GM19372 (cell line): ENCODE data around the gene ZNF286A.
"Not testable (repeated sequence)": the region's sequence is repeated elsewhere in the genome, so short reads cannot be mapped to it uniquely, and the experiment has no call there.

ENCODE experiments used
- ATAC-seq: cut with Tn5 transposase; IDR thresholded peaks from one replicate; pipeline ENCODE4 v1.9.1; 2021; ENCODE audit warnings: mild to moderate bottlenecking, low read depth, moderate library complexity; ENCODE audit not compliant: unreplicated experiment

ZNF286A gene

DNA sequence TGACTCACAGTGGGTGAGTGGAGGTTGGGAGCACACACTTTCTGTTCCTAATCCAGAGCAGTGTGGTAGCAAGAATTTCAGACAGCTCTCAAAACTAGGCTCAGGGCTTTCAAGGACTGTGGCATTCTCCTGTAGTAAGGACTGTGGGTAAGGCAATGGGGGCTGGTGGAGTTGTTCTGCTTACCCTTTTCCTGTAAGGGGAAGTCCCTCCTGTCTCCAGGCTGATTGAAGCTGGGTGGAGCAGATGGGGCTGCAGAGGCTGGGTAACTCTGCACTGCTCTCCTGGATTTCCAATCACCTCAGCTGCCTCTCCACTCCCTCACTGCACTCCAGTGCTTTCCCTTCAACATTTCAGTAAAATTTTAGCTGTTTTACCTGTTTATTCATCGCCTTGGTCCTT is 12.1 kb upstream of the ZNF286A start:
- ATAC-seq = not testable (repeated sequence)

GRCh38 chr17:15698967-15699366 is 585 bp upstream of the ZNF286A start:
- ATAC-seq = peak; percentile 3

GRCh38 chr17:15699937-15700336 is 385 bp downstream of the ZNF286A start:
- ATAC-seq = not testable (repeated sequence)

- not testable (repeated sequence) for ATAC-seq
Measured at GRCh38 chr17:15704239-15704638, 4.7 kb downstream of the ZNF286A start.

DNA sequence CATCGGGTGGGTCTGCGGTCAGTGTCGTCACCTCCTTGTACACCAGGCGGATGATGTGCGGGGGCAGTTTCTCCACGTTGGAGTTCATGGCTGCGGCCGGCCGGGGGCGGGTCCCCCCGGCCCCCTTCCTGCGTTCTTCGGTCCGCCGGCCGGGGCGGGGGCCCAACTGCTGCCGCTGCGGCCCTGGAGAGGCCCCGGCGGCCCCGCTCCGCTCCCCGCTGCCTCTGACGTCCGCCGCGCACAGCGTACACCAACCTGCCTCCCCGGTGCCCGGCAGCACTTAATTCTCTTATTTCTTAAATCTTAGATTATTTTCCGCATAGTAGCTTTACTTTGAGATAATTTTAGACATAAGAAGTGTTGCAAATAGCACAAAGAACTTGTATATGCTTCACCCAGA is 5.3 kb downstream of the ZNF286A start:
- not testable (repeated sequence) for ATAC-seq

DNA sequence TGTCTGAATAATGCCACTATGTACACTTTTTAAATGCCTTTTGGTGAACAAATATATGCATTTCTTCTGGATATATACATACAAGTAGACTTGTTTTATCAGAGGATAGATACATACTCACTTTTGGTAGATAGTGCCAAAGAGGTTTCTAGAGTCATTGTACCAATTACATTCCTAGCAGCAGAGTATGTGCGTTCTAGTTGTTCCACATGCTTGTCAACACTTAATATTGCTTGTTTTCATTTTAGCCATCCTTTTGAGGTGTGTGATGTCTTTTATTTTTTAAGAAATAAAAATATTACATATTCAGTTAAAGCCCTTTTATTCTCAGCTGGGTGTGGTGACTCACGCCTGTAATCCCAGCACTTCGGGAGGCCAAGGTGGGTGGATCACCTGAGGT is 9.3 kb downstream of the ZNF286A start:
- ATAC-seq = not testable (repeated sequence)

- ATAC-seq = not testable (repeated sequence)
Measured at GRCh38 chr17:15716601-15717563, 17.3 kb downstream of the ZNF286A start.

DNA sequence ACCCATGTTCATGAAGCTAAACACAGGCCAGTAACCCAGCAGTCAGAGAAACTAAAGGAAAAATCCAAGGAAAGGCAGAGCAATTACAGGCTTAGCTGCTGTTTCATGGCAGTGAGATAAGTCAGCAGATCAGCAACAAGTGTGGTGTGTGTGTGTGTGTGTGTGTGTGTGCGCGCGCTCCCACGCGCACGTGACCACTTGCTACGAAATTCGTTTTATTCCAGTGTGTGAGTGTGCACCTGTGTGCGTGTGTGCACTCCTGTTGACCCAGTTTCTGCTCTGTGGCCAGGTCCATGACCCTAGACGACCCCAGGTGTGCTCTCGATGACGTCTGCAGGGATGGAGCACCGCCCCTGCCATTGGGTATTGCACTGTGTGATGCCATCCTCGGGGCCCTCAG is 31.0 kb downstream of the ZNF286A start:
- ATAC-seq = not testable (repeated sequence)

- ATAC-seq = not testable (repeated sequence)
Measured at GRCh38 chr17:15731900-15732299, 32.3 kb downstream of the ZNF286A start, which contains the start of gene TBC1D26. TSS of gene TBC1D26 (plus strand) at chr17:15732283. CDS start at chr17:15735349, 3,066 bp downstream.

GRCh38 chr17:15733174-15733789 is 33.7 kb downstream of the ZNF286A start:
- not testable (repeated sequence) for ATAC-seq

GRCh38 chr17:15736578-15736977 is 37.0 kb downstream of the ZNF286A start:
- ATAC-seq = not testable (repeated sequence)

DNA sequence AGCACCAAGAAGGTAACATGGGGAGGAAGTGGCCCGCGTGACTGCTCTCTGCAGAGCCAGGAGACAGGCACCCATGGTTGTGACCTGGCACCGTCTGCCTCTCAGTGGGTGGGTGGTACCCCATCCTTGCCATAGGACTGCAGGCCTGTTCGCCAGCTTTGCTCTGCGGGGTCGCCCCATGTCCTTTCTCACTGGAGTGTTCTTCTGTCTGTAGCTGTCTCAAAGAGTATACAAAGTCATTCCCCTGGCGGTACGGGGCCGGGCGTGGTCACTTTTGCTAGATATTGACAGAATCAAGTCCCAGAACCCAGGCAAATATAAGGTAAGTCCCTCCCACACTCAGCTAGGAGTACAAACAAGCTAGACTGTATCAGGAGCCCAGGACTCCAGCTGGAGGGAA is 38.5 kb downstream of the ZNF286A start:
- no peak for ATAC-seq

DNA sequence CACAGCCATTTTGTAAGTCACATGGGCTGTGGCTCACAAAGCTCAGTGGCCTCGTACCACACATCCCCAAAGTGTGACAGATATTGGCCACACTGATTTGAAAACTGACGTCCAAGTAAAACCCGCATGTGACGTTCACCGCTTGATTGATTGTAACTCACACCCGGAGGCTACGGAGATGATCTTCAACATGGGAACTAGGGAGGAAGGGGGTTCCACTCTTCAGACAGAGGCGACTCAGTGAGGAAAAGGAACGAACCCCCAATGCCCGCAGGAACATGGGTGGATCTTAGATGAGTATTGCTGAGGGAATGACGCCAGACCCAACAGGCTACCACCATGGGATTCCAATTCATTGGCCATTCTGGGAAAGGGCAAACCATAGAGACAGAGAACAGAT is 39.7 kb downstream of the ZNF286A start:
- not testable (repeated sequence) for ATAC-seq

DNA sequence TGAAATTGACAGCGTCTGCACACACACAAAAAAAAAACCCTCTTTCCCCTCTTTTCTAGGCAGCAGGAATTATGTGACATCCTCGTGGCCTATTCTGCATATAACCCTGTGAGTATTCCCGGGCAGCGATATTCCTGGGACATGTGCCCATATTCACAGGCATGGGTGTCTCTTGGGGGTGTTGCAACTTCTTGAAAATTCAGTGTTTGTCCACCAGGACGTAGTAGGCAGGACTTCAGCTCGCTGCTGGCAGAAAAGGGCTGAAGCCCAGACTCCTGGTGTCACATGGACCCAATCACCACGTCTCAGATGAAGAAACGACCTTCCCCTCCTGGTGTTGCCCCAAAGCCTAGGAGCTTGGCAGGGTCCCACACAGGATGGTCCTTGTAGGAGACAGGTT is 40.5 kb downstream of the ZNF286A start:
- not testable (repeated sequence) for ATAC-seq

DNA sequence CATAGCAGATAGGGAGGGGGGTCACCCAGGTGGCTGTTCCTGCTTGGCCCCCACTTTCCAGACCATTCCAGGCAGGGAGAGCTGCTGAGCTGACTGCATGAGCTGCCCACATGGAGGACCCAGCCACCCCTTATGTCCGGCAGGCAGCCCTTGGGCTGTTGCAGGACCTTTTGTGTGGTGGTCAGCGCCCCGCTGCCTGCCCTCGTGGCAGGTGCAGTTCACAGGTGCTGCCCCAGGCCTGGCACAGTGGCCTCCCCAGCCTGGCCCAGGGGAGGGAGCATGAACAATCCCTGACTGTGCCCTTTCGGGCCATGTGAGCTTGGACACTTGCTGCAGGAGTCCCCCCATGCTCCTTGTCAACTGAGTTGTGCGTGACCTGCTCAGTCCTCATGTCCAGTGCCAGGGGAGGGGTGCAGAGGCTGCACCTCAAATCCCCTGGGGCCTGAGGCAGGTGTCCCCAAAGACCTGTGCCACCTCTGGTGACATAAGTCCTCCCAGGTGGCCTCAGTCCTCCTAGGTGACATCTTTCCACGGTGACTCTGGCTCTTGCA is 41.1 kb downstream of the ZNF286A start:
- no peak for ATAC-seq

DNA sequence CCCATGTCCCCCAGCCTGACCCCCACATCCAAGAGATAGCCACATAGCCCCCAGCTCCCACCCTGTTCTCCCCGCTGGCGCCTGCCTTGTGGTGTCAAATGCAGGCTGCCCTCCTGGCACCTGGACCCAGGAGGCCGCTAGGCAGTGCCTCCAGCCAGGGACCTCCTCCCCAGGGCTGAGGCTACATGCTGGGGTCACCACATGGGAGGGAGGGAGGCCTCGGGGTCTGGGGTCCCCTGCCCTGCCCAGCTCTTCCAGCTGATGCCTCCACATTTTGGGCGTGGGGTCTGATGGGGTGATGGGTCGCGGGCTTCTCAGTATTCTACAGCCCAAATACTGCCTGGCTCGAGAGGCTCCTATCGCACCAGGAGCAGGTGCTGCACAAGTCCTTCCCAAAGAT is 42.1 kb downstream of the ZNF286A start:
- no peak for ATAC-seq

DNA sequence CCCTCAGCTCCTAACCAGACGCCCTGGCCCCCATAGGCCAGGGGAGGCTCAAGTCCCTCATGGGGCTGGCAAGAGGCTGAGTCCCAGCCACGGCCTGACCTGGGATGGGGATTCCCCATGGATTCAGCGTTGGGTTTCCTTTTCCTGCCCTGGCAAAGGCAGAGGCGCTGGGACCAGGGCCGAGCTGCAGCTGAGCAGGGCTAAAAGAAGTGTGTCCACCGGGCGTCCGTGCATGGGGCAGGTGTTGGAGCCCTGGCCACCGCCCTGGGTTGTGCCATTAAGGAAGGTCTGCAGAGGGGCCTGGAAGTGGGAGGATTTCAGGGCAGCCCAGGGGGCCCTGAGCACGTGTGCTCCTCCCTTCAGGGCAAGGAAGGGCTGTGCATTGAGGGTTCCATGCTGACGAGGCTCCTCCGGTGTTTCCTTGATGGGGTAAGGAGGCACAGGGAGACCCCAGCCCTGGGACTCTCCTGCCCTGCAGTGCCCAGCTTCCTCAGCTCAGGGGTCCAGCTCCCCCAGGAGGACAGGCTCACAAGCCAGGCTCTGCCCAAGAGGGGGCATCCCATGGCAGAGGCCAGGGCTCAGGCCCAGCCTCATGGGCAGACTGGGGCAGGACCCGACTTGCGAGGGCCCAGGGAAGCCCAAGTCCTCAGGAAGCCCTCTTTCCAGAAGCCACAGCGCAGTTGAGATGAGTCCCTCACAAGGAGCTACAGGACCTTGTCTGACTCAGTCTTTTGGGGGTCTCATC is 42.7 kb downstream of the ZNF286A start:
- ATAC-seq = no peak

DNA sequence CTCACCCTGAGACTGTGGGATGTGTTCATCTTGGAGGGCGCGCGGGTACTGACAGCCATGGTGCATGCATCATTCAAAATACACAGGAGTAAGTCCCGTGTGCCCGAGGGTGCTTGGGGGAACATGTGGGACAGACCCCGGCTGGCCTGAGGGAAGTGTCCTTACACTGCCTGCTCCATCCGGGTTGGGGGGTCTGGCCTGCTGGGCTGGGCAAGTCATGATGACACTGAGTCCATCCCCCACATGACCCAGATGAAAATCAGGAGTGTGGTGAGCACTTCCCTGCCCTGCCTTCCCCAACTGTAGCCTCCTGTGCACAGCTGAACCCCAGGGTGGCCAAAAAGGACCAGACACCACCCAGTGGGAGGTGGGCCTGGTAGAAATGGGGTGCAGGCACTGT is 43.4 kb downstream of the ZNF286A start:
- no peak for ATAC-seq

DNA sequence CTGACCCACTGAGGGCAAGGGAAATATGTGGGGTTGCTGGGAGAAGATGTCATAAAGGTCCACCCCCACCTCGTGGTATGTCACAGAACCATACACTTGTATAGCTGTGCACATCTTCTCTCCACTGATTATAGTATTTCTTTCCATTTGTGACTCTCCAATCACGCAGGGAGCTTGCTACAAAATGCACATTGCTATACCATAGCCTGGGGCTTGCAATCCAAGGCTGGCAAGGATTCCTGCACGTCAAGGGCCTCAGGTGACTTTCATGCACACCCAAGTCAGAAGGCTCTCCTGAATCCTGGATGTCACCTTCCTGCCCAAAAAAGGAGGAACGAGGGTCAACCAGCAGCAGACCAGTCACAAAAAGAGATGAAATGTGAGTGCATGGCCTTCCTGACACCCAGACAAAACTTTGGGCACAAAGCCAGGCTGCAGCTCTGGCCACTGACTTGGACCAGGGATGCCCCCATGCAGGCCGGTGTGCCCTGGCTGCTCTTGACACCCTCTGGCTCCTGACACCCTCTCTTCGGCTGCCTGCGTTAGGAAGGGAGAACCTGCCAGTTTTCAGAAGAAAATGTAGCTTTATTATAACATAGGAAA is 44.6 kb downstream of the ZNF286A start:
- ATAC-seq = no peak

GRCh38 chr17:15744885-15745284 is 45.3 kb downstream of the ZNF286A start:
- no peak for ATAC-seq
